Spleen (tissue), 11 donors: Measurements from ENCODE around the gene CTTN. TPM values are rescaled to one million over a fixed set of nuclear protein-coding genes. Genes with fewer than 3 reads are reported as not detected.

ENCODE experiments used
- DNase-seq: peaks from one replicate; pipeline ENCODE4 v3.0.0-alpha.2; 2020
- H3K27ac ChIP-seq, 8 donors: fragments of 200-600 bp; sonication (generic) in 7 of 8; 1 replicate in 4 of 8; 2 replicates in 4 of 8; pipeline versions ENCODE4 v1.5.0 to v1.8.0; 2016 to 2021; ENCODE audit warnings: inconsistent platforms in 4 of 8, mild to moderate bottlenecking in 4 of 8, moderate library complexity in 1 of 8
- H3K27me3 ChIP-seq, 7 donors: fragments of 200-600 bp; sonication (generic) in 6 of 7; replicated peaks in 1 of 7; 1 replicate in 4 of 7; 2 replicates in 3 of 7; pipeline versions ENCODE4 v1.5.0 to v1.8.0; 2016 to 2021; ENCODE audit warnings: inconsistent platforms in 3 of 7, mild to moderate bottlenecking in 1 of 7
- H3K36me3 ChIP-seq, 6 donors: fragments of 200-600 bp; sonication (generic) in 5 of 6; 1 replicate in 4 of 6; 2 replicates in 2 of 6; pipeline versions ENCODE4 v1.5.0 to v1.8.0; 2016 to 2021; ENCODE audit warnings: inconsistent platforms in 2 of 6
- H3K4me1 ChIP-seq, 6 donors: fragments of 200-600 bp; sonication (generic) in 5 of 6; 1 replicate in 3 of 6; 2 replicates in 3 of 6; pipeline versions ENCODE4 v1.5.0 to v1.8.0; 2016 to 2021; ENCODE audit warnings: inconsistent platforms in 3 of 6
- H3K4me3 ChIP-seq, 8 donors: fragments of 200-600 bp; sonication (generic) in 7 of 8; 1 replicate in 4 of 8; 2 replicates in 4 of 8; pipeline versions ENCODE4 v1.5.0 to v1.8.0; 2016 to 2021; ENCODE audit warnings: inconsistent platforms in 4 of 8, mild to moderate bottlenecking in 4 of 8, moderate library complexity in 2 of 8
- H3K9me3 ChIP-seq, 8 donors: fragments of 200-600 bp; sonication (generic) in 7 of 8; 1 replicate in 4 of 8; 2 replicates in 4 of 8; pipeline versions ENCODE4 v1.5.0 to v1.8.0; 2016 to 2021; ENCODE audit warnings: inconsistent platforms in 4 of 8
- POLR2A ChIP-seq, 3 donors: fragments of 450-650 bp; IDR thresholded peaks; one replicate each; pipeline ENCODE4 v1.5.1; 2017; ENCODE audit warnings: antibody characterized with exemption in 3 of 3, mild to moderate bottlenecking in 1 of 3
- POLR2AphosphoS5 ChIP-seq, 3 donors: sonication (generic); formaldehyde crosslinking; IDR thresholded peaks; one replicate each; pipeline ENCODE4 v1.5.1; 2017; ENCODE audit warnings: antibody characterized with exemption in 3 of 3
- WGBS, 5 donors: extraction: QIAGEN DNeasy Blood & Tissue Kit in 3 of 5; methylation state at CpG; one replicate each; pipeline versions ENCODE4 v1.1.5 to v1.1.7; 2013 to 2018; 5-methylcytosine and 5-hydroxymethylcytosine counted together
- intact Hi-C: fragments of 100-400 bp; cut with DNase I; formaldehyde crosslinking; loops from one replicate; pipeline ENCODE4 v1.15.0; 2023; ENCODE audit warnings: low total_unique reads
- polyA plus RNA-seq, 3 donors: library from polyadenylated mRNA; stranded (reverse); fragments of 200-250 nt; gene quantifications; one replicate each; pipeline ENCODE4 v1.2.1, GENCODE V29; 2013
- total RNA-seq, 7 donors: library from RNA; depleted of rRNA in 3 of 7; stranded (reverse); fragments of >200 nt in 3 of 7; fragmentation: NEBNext Ultra II Directional in 4 of 7; extraction: Animal tissue kit (Norgen Biotek cat#: 25700) in 4 of 7; gene quantifications; one replicate each; pipeline versions ENCODE4 v1.1.0 to v1.2.1, GENCODE V29; 2016 to 2021
- TF ChIP-seq, protein P1 (sequence below), 11 experiments: fragments of 200-600 bp in 7 of 11; fragments of 450-650 bp in 4 of 11; sonication (generic) in 4 of 11; IDR thresholded peaks in 8 of 11; conservative IDR thresholded peaks in 3 of 11; 1 replicate in 7 of 11; 2 replicates in 4 of 11; pipeline versions ENCODE4 v1.4.0 to v1.8.0; 2016 to 2021; ENCODE audit warnings: antibody characterized with exemption in 11 of 11, inconsistent platforms in 4 of 11, mild to moderate bottlenecking in 1 of 11
- donor health status: healthy with polysubstance abuse.
- donor health status: DM: no; HTN: no; CAD: no; lungs with moderate emphysema.
- donor health status: DM: no; HTN: no; CAD: no.
- donor health status: Bipolar disorder and iron deficiency.
- donor health status: healthy.
- donor health status: DM: no; HTN: no; CAD: no.
- donor health status: DM: yes; HTN: yes; CAD: no.

Gene CTTN
- total and polyA plus RNA-seq, 10 donors = 18.4 to 149 (median 98.4) TPM

DNA sequence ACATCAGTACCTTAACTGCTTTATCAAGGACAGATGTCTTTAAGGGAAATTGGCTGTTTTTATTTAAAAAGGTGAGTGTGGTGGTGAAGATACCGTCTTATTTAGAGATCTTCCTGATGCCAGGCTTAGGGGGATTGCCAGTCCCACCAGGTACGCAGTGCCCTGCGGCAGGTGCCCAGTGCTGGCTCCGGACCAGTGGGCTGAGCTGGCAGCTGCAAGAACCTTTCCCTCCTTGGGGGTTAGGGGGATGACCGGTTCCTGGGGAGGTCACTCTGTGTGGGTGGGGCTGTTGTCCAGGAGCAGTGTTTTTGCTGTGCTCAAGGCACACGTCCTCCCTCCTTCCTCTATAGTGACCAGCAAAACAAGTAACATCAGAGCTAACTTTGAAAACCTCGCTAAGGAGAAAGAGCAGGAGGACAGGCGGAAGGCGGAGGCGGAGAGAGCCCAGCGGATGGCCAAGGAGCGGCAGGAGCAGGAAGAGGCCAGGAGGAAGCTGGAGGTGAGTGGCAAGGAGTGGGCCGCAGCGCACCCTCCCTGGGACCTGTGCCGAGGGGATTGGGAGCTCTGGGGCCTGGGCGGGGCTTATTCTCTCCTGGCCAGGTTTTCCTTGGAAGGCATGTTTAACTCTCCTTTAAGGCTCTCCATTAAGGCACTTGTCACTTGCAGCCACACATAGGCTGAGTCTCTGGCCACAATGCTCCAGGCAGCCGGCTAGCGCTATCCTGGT is 30.5 kb downstream of the CTTN start:
- no peak overlapping the region for H3K4me3 ChIP-seq
- 91 to 96% (median 93%) methylated on average over 18 of the region's 18 CpGs for WGBS, 5 donors
- peaks cover 0 to 95% (median 27%) of the 10 kb centered on the region in 6 donors for H3K36me3 ChIP-seq
- no peaks in the 10 kb centered on the region for H3K9me3 ChIP-seq
- intact Hi-C loops = no loop called here
- DNase-seq = no peak
- TF ChIP-seq POLR2AphosphoS5 (IDR thresholded peaks at IDR 0.05) (peak in 1 of 3 donors; percentile 5), POLR2A (IDR thresholded peaks at IDR 0.05) (no peak)
- TF ChIP-seq, protein P1, sequence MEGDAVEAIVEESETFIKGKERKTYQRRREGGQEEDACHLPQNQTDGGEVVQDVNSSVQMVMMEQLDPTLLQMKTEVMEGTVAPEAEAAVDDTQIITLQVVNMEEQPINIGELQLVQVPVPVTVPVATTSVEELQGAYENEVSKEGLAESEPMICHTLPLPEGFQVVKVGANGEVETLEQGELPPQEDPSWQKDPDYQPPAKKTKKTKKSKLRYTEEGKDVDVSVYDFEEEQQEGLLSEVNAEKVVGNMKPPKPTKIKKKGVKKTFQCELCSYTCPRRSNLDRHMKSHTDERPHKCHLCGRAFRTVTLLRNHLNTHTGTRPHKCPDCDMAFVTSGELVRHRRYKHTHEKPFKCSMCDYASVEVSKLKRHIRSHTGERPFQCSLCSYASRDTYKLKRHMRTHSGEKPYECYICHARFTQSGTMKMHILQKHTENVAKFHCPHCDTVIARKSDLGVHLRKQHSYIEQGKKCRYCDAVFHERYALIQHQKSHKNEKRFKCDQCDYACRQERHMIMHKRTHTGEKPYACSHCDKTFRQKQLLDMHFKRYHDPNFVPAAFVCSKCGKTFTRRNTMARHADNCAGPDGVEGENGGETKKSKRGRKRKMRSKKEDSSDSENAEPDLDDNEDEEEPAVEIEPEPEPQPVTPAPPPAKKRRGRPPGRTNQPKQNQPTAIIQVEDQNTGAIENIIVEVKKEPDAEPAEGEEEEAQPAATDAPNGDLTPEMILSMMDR (IDR thresholded peaks at IDR 0.05 in 8 of 11, conservative IDR thresholded peaks at IDR 0.05 in 3 of 11) = no peak
- H3K27me3 ChIP-seq = peaks cover 0 to 66% (median 0%) of the 10 kb centered on the region in 7 donors
- no peak overlapping the region for H3K27ac ChIP-seq
- peaks cover 0 to 8% (median 0%) of the 10 kb centered on the region in 6 donors for H3K4me1 ChIP-seq

DNA sequence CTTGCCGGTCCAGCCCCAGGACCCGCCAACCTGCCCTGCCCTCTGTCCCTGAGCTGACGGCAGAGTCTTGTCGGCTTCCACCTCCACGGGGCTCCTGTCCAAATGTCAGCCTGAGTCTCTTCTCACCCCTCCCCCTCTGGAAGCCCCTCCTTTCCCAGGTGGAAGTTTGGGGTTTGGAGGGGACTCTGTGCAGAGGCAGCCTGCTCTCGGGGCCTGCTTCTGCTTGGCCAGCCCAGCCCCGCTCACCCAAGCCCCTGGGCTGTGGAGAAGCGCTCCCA is 31.0 kb downstream of the CTTN start:
- H3K9me3 ChIP-seq = no peaks in the 10 kb centered on the region
- H3K27me3 ChIP-seq = peaks cover 0 to 62% (median 0%) of the 10 kb centered on the region in 7 donors
- H3K27ac ChIP-seq = no peak overlapping the region
- peaks cover 0 to 3% (median 0%) of the 10 kb centered on the region in 6 donors for H3K4me1 ChIP-seq
- 81 to 89% (median 84%) methylated on average over 8 of the region's 8 CpGs for WGBS, 5 donors
- DNase-seq = no peak
- H3K36me3 ChIP-seq = peaks cover 0 to 95% (median 32%) of the 10 kb centered on the region in 6 donors
- intact Hi-C loops = no loop called here
- no peak overlapping the region for H3K4me3 ChIP-seq
- TF ChIP-seq POLR2AphosphoS5 (IDR thresholded peaks at IDR 0.05) (no peak), POLR2A (IDR thresholded peaks at IDR 0.05) (no peak)
- TF ChIP-seq, protein P1 (IDR thresholded peaks at IDR 0.05 in 8 of 11, conservative IDR thresholded peaks at IDR 0.05 in 3 of 11) = no peak

DNA sequence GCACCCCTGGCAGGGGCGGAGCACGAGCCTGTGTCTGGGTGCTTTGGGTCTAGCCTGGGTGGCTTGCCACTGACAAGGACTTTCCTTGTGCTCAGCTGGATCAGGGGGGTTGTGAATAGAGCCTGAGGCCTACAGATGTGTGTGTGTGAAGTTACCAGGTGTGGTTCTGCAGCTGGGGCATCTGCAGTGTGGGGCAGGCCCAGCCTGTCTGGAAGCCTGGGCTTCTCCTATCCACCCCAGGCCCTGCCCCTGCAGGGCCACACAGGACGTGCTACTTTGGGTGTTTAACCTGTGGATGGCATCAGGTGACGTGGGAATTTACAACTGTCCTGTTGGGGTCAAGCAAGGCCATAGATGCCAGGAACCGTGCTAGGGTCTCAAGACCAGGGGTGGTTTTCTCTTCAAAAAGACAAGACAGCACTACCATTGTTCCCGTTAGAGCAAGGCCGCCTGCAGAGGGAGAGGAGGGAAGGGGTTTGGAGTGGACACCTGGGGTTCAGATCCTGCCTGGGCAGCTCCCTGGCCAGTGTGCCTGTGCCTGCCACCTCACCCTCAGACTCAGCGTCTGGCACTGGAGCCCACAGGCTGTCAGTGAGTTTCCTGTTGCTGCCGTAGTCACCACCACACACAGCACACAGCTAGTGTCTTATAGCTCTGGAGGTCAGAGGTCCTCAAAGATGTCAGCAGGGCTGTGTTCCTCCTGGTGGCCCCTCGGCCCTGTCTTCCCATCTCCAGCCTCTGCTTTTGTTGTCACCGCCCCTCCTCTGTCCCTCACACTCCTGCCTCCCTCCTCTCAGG is 31.6 kb downstream of the CTTN start:
- no peak overlapping the region for H3K4me3 ChIP-seq
- peaks cover 0 to 95% (median 35%) of the 10 kb centered on the region in 6 donors for H3K36me3 ChIP-seq
- DNase-seq = no peak
- no peaks in the 10 kb centered on the region for H3K9me3 ChIP-seq
- peaks cover 0 to 61% (median 0%) of the 10 kb centered on the region in 7 donors for H3K27me3 ChIP-seq
- H3K27ac ChIP-seq = no peak overlapping the region
- no peak for TF ChIP-seq POLR2A (IDR thresholded peaks at IDR 0.05)
- intact Hi-C loops = no loop called here
- WGBS, 5 donors = 62 to 72% (median 70%) methylated on average over 11 of the region's 11 CpGs
- no peaks in the 10 kb centered on the region for H3K4me1 ChIP-seq

DNA sequence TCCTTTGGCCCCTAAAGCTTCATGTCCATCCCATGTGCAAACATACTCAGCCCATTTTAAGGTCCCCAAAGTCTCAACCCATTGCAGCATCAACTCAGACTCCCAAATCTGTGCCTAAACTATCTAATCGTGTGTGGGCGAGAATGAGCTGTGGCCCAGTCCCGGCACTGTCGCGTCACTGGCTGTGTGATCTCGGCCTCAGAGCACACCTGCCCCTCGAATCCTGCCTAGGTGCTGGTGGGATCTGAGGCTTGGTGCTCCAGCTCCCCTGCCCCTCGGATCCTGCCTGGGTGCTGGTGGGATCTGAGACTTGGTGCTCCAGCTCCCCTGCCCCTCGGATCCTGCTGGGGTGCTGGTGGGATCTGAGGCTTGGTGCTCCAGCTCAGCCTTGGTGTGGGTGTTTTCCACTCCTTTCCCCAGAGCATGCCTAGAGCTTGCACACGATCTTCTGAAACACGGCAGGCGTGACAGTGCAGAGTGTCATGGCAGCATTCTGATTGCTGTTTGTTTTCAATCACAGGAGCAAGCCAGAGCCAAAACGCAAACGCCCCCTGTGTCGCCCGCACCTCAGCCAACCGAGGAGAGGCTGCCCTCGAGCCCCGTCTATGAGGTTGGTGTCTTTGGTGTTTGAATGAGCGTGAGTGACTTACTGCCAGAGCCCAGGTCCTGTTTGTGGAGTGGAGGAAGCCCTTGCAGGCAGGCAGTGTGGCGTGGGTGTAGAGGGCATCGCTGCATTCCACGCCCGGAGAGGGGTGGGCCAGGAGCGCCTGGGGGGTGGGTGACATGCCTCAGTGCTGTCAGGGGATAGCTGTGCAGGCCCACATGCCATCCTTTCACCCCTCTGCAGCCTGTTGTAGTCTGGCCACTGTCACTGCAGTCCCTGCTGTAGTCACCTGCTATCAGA is 32.6 kb downstream of the CTTN start:
- intact Hi-C loops = no loop called here
- no peak for TF ChIP-seq POLR2AphosphoS5 (IDR thresholded peaks at IDR 0.05)
- TF ChIP-seq, protein P1 (IDR thresholded peaks at IDR 0.05 in 8 of 11, conservative IDR thresholded peaks at IDR 0.05 in 3 of 11) = no peak
- no peak for TF ChIP-seq POLR2A (IDR thresholded peaks at IDR 0.05)
- Histone ChIP-seq H3K27me3 (peaks cover 0 to 59% (median 0%) of the 10 kb centered on the region in 7 donors), H3K4me3 (no peak overlapping the region), H3K27ac (no peak overlapping the region), H3K9me3 (no peaks in the 10 kb centered on the region), H3K4me1 (no peaks in the 10 kb centered on the region), H3K36me3 (peaks cover 0 to 95% (median 38%) of the 10 kb centered on the region in 6 donors)
- DNase-seq = no peak
- 90 to 97% (median 93%) methylated on average over 15 to 25 of the region's 25 CpGs for WGBS, 5 donors
